GM08714 (cell line): ENCODE data around the gene FCAMR.

Experiments
- H3K4me3 ChIP-seq: fragments of 200-500 bp; sonication (Bioruptor generic); 2 replicates; pipeline ENCODE4 v1.5.1; 2014; ENCODE audit warnings: mild to moderate bottlenecking, low read length, inconsistent platforms
- ZNF274 ChIP-seq: IDR thresholded peaks from 2 replicates; pipeline ENCODE4 v1.6.1; 2012; ENCODE audit warnings: mild to moderate bottlenecking, low read depth, low read length

FCAMR gene

GRCh38 chr1:206923009-206923960 lies 47.0 kb downstream of the FCAMR start:
- peak overlapping the region; percentile 85; the same call in 1 of the 2 replicates for H3K4me3 ChIP-seq
- TF ChIP-seq ZNF274: no peak

GRCh38 chr1:206922524-206922923 lies 47.7 kb downstream of the FCAMR start:
- no peak for TF ChIP-seq ZNF274
- peak overlapping the region; percentile 85; the same call in 1 of the 2 replicates for H3K4me3 ChIP-seq

GRCh38 chr1:206921772-206922265 lies 48.4 kb downstream of the FCAMR start, which contains the start of gene FCMR:
Gene FCMR, minus strand, starts transcription at chr1:206921941. Its CDS starts 87 bp downstream, at chr1:206921854.
- no peak for TF ChIP-seq ZNF274
- H3K4me3 ChIP-seq: peak within 1 kb of the TSS; percentile 85; the same call in 1 of the 2 replicates

GRCh38 chr1:206918076-206918475 lies 52.2 kb downstream of the FCAMR start:
- no peak for TF ChIP-seq ZNF274
- peak overlapping the region; percentile 36; the same call in 1 of the 2 replicates for H3K4me3 ChIP-seq

- TF ChIP-seq ZNF274: no peak
- H3K4me3 ChIP-seq: no peak overlapping the region
Measured at GRCh38 chr1:206916000-206916709, 54.1 kb downstream of the FCAMR start.

- H3K4me3 ChIP-seq: no peak overlapping the region
- TF ChIP-seq ZNF274: no peak
Measured at GRCh38 chr1:206915030-206915735, 55.1 kb downstream of the FCAMR start.

- H3K4me3 ChIP-seq: no peak overlapping the region
- no peak for TF ChIP-seq ZNF274
Measured at GRCh38 chr1:206913766-206914537, 56.3 kb downstream of the FCAMR start.

- H3K4me3 ChIP-seq: no peak overlapping the region
- no peak for TF ChIP-seq ZNF274
Measured at GRCh38 chr1:206912445-206913095, 57.7 kb downstream of the FCAMR start.

GRCh38 chr1:206911064-206911663 lies 59.1 kb downstream of the FCAMR start:
- TF ChIP-seq ZNF274: no peak
- H3K4me3 ChIP-seq: no peak overlapping the region

GRCh38 chr1:206909883-206910318 lies 60.4 kb downstream of the FCAMR start:
- H3K4me3 ChIP-seq: peak overlapping the region; percentile 3; the same call in 1 of the 2 replicates
- TF ChIP-seq ZNF274: no peak

GRCh38 chr1:206909161-206909882 lies 60.9 kb downstream of the FCAMR start:
- H3K4me3 ChIP-seq: peak overlapping the region; percentile 3; the same call in 1 of the 2 replicates
- no peak for TF ChIP-seq ZNF274

- no peak overlapping the region for H3K4me3 ChIP-seq
- no peak for TF ChIP-seq ZNF274
Measured at GRCh38 chr1:206908038-206908437, 62.2 kb downstream of the FCAMR start.
